ENCODE data around the gene TTBK2. TPM values are rescaled to one million over a fixed set of nuclear protein-coding genes. Genes with fewer than 3 reads are reported as not detected.

Gene TTBK2
- total and polyA plus RNA-seq, 12 donors = 3.8 to 46.6 (median 16.7) TPM

DNA sequence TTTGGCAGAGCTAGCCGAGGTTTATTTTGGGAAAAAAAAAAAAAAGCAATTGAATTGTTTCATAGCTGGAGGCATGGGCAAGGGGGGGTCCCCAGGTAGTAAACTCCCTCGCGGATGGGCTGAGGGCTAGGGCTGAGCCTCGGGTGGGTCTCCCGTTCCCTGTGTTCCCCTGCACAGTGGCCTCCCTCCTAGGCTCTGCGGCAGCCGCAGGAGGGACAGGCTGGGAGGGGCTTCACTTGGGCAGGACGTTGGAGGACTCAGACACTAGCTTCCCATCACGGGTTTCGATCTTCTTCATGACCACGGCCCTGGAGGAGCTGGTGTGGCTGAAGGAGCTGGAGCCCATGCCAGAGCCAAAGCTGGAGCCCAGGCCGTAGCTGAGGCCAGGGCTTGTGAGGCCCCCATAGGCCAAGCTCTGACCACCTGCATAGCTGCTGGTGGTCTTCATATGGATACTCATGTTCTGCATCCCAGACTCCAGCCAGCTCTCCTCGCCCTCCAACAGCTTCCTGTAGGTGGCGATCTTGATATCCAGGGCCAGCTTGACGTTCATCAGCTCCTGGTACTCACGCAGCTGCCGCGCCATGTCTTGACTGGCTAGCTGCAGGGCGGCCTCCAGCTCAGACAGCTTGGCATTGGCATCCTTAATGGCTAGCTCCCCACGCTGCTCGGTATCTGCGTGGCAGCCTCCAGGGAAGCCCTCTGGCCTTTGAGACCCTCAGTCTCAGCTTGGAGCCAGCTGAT is 119.7 kb downstream of the TTBK2 start:
- no peaks in the 10 kb centered on the region for H3K9me3 ChIP-seq (replicated peaks in 1 of 3)
- TF ChIP-seq, protein P1, sequence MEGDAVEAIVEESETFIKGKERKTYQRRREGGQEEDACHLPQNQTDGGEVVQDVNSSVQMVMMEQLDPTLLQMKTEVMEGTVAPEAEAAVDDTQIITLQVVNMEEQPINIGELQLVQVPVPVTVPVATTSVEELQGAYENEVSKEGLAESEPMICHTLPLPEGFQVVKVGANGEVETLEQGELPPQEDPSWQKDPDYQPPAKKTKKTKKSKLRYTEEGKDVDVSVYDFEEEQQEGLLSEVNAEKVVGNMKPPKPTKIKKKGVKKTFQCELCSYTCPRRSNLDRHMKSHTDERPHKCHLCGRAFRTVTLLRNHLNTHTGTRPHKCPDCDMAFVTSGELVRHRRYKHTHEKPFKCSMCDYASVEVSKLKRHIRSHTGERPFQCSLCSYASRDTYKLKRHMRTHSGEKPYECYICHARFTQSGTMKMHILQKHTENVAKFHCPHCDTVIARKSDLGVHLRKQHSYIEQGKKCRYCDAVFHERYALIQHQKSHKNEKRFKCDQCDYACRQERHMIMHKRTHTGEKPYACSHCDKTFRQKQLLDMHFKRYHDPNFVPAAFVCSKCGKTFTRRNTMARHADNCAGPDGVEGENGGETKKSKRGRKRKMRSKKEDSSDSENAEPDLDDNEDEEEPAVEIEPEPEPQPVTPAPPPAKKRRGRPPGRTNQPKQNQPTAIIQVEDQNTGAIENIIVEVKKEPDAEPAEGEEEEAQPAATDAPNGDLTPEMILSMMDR (IDR thresholded peaks at IDR 0.05) = no peak
- no peak for TF ChIP-seq POLR2A (IDR thresholded peaks at IDR 0.05)
- H3K4me3 ChIP-seq = no peak overlapping the region
- DNase-seq = peak in 1 of 7 donors; percentile 18
- intact Hi-C loops (cut with DNase I) = no loop called here
- WGBS, 4 donors = 86 to 94% (median 92%) methylated on average over 8 to 22 of the region's 22 CpGs
- no peaks in the 10 kb centered on the region for H3K27me3 ChIP-seq
- no peaks in the 10 kb centered on the region for H3K4me1 ChIP-seq (replicated peaks in 1 of 2)
- H3K27ac ChIP-seq = no peak overlapping the region
- H3K36me3 ChIP-seq (replicated peaks in 1 of 2) = peaks cover 0 to 24% of the 10 kb centered on the region in 2 donors

DNA sequence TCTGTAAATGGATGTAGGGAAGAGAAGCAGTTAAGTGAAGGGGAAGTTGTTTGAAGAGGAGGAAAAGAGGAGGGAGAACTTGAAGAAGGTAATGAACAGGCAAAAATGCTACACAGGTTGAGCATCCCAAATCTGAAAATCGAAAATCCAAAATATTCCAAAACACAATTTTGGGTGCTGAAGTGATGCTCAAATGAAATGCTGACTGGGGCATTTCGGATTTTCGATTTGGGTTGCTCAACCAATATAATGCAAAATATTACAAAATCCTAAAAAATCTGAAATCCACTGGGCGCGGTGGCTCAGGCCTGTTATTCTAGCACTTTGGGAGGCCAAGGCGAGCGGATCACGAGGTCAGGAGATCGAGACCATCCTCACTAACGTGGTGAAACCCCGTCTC is 121.8 kb downstream of the TTBK2 start:
- DNase-seq = no peak
- H3K27ac ChIP-seq = no peak overlapping the region
- H3K4me3 ChIP-seq = no peak overlapping the region
- H3K4me1 ChIP-seq (replicated peaks in 1 of 2) = no peaks in the 10 kb centered on the region
- H3K27me3 ChIP-seq = no peaks in the 10 kb centered on the region
- TF ChIP-seq, protein P1 (IDR thresholded peaks at IDR 0.05) = no peak
- TF ChIP-seq POLR2A (IDR thresholded peaks at IDR 0.05) = no peak
- intact Hi-C loops (cut with DNase I) = no loop called here
- WGBS, 4 donors = 96 to 97% (median 96%) methylated on average over 11 of the region's 11 CpGs
- H3K36me3 ChIP-seq (replicated peaks in 1 of 2) = peaks cover 0 to 33% of the 10 kb centered on the region in 2 donors
- H3K9me3 ChIP-seq (replicated peaks in 1 of 3) = no peaks in the 10 kb centered on the region

DNA sequence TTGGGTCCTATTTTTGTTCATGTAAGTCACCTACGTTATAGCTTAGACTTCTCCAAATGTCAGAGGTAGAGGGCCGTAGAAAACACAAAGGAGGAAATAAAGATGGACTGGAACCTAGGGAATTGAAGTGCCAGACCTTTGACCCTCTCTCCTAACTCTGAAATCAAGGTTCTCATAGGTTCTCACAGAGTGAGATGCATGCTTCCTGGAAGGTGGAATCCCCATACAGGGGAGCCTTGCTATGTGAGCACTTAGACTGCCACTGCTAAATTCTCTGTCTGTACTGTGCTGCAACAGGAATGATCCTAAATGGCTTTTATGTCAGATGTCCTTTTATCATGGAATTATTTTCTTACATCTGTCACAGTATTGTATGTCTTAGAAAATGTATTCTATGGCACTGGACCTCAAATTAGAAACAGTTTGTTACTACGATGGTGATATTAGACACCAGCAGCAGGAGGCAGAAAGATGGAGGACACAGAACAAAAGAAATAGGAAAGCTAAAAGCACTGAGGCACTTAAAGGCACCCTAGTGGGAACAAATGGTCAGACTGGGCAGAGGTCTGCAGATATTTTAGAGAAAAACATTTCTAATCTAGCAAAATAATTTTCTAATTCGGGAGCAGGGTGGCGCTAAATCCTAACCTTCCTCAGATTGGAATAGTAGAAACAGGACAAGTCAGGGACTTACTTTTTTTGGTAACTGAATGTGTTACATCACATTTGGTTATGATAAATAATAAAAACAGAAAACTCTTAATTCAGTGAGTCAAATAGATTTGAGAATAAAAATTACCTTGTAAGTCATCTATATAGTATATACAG is 123.4 kb downstream of the TTBK2 start:
- H3K4me1 ChIP-seq (replicated peaks in 1 of 2) = no peaks in the 10 kb centered on the region
- no peak overlapping the region for H3K4me3 ChIP-seq
- H3K36me3 ChIP-seq (replicated peaks in 1 of 2) = peaks cover 0 to 23% of the 10 kb centered on the region in 2 donors
- intact Hi-C loops (cut with DNase I) = no loop called here
- DNase-seq = no peak
- 88 to 95% (median 90%) methylated on average over 5 of the region's 5 CpGs for WGBS, 4 donors
- TF ChIP-seq, protein P1 (IDR thresholded peaks at IDR 0.05) = no peak
- TF ChIP-seq POLR2A (IDR thresholded peaks at IDR 0.05) = no peak
- H3K27ac ChIP-seq = no peak overlapping the region
- no peaks in the 10 kb centered on the region for H3K27me3 ChIP-seq
- no peaks in the 10 kb centered on the region for H3K9me3 ChIP-seq (replicated peaks in 1 of 3)

DNA sequence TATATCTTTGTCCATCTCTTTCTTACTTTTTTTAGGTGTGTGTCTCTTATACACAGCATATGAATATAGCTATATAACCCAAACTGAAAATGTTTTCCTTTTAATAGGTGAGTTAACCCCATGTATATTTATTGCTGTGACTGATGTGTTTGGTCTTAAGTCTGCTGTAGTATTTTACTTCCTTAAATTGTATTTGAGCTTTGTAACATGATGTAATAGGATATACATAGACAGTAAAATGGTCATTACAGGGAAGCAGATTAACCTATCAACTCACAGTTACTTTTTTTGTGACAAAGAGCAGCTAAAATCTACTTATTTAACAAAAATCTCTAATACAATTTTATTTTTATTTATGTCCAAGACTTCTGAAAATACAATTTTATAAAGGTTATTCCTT is 131.9 kb downstream of the TTBK2 start:
- Histone ChIP-seq H3K27me3 (no peaks in the 10 kb centered on the region), H3K4me3 (no peak overlapping the region), H3K4me1 (replicated peaks in 1 of 2) (no peaks in the 10 kb centered on the region), H3K36me3 (replicated peaks in 1 of 2) (no peaks in the 10 kb centered on the region), H3K9me3 (replicated peaks in 1 of 3) (no peaks in the 10 kb centered on the region), H3K27ac (no peak overlapping the region)
- no peak for DNase-seq
- TF ChIP-seq POLR2A (IDR thresholded peaks at IDR 0.05) = no peak
- TF ChIP-seq, protein P1 (IDR thresholded peaks at IDR 0.05) = no peak
- intact Hi-C loops (cut with DNase I) = no loop called here

All from adrenal gland (tissue), 12 donors.